G401 (cell line): ENCODE results near the gene CBX2. TPM values are rescaled to one million over a fixed set of nuclear protein-coding genes. Genes with fewer than 3 reads are reported as not detected.

Experiments
- DNase-seq: peaks from one replicate; pipeline ENCODE4 v3.0.0-alpha.2; 2015; ENCODE audit warnings: low spot score
- in situ Hi-C: cut with HindIII; loops from 2 replicates; pipeline ENCODE4 v1.10.0; 2016; ENCODE audit warnings: low sequenced_read_pairs, mixed read lengths
- total RNA-seq: library from RNA; depleted of rRNA; stranded (reverse); fragments of >200 nt; shearing (Covaris generic); gene quantifications from 2 replicates; pipeline ENCODE4 v1.2.3, GENCODE V29; 2014; rRNA removed

CBX2 gene
- 35.8 and 48.4 TPM in 2 replicates for total RNA-seq

DNA sequence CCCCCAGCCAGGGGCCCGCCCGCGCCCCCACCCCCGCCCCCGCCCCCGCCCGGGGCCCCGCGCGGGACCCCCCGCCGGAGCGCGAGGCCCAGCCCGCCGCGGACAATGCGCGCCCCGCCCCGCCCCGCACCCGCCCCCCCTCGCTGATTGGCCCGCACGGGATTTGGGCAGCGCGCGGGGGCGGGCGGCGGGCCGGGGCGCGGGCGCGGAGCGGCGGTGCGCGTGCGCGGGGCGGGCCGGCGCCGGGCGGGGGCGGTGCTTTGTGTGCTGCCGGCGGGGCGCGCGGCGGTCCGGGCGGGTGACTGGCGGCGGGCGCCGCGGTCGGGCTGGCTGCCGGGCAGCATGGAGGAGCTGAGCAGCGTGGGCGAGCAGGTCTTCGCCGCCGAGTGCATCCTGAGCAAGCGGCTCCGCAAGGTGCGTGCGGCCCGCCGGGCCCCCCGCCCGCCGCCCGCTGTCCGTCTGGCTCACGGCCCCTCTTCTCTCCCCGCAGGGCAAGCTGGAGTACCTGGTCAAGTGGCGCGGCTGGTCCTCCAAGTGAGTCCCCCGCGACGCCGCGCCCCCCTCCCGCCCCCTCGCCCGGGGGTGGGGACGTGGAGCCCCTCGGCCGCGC is at the start of gene CBX2:
CBX2 (plus strand) TSS at position 255 of the 610 bp plus-strand sequence; CDS start at position 343, 88 bp downstream.
- peak; percentile 42 for DNase-seq
- in situ Hi-C loops = no loop called here

DNA sequence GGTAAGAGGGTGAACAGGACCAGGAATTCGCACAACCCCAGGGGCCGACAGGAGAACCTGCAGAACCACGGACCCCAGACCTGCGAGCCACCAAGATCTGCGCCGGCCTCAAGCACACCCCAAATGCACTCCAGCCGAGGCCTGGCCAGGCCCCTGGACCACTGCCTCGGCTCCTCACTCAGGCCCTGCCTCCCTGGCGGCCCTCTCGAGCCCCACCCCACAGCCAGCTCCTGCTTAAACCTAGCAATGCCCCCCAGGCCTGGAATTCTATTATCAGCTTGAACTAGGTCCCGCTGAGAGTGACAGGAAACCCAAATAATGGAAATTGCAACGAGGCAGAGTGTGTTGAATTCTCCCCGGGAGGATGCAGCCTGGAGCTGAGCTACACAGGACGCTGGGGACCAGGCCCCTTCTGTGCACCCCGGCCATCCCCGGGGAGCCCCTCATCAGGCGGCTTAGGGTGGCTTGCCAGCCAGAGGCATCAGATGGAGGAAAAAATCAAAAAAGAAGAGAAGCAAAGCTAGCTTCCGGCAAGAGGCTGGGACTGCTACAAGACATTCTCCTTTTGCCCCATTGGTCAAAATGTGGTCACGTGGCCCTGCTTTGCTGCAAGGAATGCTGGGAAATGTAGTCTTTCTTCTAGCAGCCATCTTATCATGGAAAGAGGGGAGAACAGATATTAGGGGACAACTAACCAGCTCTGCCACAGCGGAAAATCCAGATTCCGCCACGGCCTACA is 49.6 kb upstream of the CBX2 start:
- in situ Hi-C loops = no loop called here
- peak; percentile 97 for DNase-seq

DNA sequence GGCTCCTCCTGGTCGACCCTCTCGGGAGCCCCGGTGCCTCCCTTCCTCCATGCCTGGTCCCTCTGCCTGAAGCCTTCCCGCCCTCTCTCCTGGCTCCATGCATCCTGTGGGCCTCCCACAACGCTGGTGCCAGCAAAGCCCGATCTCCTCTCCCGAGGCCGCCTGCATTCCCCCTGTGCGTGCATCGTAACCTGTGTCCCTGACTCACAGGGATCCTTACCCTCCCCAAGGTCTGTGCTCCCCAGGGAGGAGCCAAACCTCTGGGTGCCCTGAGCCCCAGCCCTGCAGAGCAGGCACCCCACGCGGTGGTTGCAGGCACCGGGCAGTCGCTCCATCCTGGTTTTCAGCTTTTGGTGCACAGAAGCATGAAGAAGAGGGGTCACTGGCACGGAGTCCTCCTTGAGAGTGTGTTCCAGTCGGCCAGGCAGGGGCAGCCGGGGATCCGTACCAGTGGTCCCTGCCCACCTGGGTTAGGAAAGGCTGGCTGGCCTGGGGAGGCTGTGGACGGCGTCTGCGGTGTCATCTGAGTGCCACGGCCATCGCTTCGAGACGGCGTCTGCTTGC is 49.0 kb upstream of the CBX2 start:
- no peak for DNase-seq
- in situ Hi-C loops = no loop called here

DNA sequence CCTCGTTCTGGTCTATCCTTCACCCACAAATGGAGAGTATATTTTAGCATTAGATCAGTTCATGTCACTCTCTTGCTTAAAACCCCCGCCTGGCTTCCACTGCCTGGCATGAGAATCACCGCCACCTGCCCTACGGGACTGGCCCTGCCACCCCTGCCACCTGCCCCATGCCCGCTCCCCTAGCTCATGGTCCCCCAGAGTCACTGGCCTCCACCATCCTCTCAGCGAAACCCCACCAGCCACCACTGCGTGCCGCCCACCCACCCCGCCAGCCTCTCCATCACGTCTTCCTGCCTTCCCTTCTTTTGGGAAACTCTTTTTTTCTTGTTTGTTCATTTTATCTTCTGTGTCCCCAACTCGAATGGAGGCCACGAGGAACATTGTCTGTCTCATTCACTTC is 48.2 kb upstream of the CBX2 start:
- in situ Hi-C loops = no loop called here

DNA sequence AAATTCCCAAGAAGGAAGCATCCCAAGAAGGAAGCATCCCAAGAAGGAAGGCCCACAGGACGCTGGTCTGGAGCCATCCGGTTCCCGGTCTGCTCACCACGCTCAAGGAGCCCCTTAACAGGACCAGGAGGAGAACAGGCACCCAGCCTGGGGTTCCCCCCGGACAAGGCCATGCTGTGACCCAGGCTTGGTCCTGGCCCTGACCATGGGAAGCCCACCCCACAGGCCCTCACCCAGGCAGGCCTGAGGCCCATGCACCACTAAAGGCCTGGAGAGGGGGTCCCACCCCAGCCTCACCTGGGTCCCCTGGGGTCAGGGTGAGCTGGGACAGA is 47.5 kb upstream of the CBX2 start:
- DNase-seq = no peak
- in situ Hi-C loops = no loop called here

More for the DNA sequence above, 48.2 kb upstream of the CBX2 start:
- no peak for DNase-seq

DNA sequence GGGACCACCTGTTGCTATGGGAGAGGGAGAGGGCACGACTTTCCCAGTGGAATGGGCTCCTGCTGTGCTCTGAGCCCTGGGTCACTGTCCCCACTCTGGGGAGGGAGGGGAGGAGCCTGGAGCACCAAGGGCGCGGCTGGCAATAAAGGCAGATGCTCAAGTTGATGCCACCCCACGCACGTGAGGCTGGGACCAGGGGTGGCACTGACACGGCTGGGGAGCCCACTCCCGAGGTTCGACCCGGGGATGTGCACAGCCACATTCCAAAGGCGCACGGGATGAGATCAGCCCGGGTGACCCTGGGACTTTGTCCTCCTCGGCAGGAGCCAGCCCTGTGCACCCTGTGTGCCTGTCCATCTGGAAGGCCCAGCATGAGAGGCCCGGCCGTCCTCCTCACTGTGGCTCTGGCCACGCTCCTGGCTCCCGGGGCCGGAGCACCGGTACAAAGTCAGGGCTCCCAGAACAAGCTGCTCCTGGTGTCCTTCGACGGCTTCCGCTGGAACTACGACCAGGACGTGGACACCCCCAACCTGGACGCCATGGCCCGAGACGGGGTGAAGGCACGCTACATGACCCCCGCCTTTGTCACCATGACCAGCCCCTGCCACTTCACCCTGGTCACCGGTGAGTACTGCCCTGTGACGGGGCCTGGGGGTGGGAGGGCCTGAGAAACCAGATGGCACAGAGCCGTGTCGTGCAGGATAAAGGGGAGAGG is 47.0 kb upstream of the CBX2 start, which contains the start of gene ENPP7:
ENPP7 (plus strand) TSS at position 175 of the 715 bp plus-strand sequence; CDS start at position 372, 197 bp downstream.
- in situ Hi-C loops = no loop called here
- no peak for DNase-seq

DNA sequence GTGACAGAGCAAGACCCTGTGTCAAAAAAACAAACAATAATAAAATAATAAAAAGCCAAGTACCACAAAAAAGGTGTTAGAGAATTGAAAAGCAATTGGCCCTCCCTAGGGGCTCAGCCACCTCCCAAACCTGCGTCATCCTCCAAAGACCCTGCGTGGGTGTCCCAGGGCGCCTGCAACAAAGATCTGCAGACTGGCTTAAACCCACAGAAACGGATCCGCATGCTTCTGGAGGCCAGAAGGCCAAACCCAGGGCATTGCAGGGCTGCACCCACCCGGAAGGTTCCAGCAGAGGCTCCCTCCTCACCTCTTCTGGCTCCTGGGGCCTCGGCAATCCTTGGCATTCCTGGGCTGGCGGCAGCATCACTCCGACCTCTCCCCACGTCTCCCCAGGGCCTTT is 45.7 kb upstream of the CBX2 start:
- in situ Hi-C loops = no loop called here
- DNase-seq = no peak

DNA sequence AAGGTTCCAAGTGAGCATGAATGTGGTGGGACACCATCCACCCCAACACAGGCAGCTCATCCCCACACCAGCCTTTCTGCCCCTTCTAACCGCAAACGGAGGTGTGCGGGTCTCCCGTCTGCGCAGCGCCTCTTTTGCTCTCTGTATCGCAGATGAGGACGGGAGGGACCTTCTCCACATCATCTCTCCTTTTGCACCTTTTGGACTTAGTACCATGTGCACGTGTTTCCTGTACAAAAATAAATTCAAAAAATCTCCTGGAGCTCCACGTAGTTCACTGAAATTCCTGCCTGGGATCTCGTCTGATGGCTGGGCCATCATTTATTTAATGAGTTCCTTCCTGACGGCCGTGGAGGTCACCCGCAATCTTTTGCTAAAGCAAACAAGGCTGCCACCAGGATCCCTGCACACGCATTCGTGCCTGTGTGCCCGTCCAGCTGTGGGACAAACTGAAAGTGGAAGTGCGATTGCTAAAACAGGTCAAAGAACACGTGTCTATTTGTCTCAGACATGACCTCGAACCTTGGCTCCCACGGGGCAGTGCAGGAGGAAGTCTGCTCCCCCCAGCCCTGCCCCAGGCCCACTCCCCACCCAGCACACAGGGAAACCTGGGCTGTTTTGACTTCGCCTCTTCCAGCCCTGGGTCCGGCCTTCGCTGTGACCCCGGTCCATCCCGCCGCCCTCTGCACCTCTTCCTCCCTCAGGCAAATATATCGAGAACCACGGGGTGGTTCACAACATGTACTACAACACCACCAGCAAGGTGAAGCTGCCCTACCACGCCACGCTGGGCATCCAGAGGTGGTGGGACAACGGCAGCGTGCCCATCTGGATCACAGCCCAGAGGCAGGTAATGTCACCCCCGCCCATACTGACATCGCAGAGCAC is 44.9 kb upstream of the CBX2 start:
- no peak for DNase-seq
- in situ Hi-C loops = no loop called here

DNA sequence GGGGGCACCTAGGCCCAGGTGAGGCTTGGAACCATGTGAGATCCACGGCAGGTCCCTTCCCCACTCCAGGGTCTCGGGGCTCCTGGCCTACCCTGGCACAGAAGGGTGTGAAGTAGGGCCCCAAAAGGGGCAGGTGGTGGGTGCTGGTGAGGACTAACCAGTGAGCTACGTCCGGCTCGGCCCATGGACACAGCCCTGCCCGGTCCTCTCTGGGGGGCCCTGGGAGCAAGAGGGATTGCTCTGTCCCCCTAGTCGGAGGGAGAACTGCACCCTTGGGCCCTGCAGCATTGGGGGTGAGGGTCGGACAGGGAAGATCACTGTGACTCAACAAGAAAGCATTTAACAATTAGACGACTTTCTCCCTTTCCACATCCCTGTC is 44.3 kb upstream of the CBX2 start:
- no peak for DNase-seq
- in situ Hi-C loops = no loop called here

DNA sequence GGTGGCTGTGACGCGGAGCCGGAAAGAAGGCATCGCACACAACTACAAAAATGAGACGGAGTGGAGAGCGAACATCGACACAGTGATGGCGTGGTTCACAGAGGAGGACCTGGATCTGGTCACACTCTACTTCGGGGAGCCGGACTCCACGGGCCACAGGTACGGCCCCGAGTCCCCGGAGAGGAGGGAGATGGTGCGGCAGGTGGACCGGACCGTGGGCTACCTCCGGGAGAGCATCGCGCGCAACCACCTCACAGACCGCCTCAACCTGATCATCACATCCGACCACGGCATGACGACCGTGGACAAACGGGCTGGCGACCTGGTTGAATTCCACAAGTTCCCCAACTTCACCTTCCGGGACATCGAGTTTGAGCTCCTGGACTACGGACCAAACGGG is 42.9 kb upstream of the CBX2 start:
- no peak for DNase-seq
- in situ Hi-C loops = no loop called here

DNA sequence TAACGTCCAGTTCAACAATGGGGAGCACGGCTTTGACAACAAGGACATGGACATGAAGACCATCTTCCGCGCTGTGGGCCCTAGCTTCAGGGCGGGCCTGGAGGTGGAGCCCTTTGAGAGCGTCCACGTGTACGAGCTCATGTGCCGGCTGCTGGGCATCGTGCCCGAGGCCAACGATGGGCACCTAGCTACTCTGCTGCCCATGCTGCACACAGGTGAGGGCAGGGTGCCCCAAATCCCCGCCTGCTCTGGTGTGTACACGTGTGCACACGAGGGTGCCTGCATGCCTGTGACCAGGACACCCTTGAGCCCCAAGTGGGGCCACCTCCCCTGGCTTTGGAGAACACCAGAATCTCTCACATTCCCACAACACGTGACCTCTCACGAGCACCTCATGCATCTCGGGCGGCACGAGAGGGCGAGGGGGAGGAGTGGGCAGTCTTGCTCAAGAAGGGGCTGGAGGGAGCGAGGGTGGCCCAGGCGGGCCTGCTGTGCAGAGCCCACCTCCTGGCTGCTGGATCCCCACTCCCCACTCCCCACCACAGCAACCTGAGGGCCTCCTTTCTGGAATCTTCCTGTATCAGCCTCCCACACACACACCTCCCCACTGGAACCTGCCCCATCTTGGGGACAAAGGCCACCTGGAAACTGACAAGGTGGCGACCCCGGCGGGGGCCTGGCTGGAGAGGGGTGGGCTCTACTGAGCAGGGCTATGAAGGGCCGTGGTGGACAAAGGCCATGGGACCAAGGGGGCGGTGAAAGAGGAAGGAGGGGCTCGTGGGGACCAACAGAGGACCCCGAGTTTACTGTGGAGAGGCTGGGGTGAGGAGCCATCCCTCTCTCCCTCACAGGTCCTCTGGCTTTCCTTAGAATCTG is 40.7 kb upstream of the CBX2 start:
- in situ Hi-C loops = no loop called here
- DNase-seq = no peak

DNA sequence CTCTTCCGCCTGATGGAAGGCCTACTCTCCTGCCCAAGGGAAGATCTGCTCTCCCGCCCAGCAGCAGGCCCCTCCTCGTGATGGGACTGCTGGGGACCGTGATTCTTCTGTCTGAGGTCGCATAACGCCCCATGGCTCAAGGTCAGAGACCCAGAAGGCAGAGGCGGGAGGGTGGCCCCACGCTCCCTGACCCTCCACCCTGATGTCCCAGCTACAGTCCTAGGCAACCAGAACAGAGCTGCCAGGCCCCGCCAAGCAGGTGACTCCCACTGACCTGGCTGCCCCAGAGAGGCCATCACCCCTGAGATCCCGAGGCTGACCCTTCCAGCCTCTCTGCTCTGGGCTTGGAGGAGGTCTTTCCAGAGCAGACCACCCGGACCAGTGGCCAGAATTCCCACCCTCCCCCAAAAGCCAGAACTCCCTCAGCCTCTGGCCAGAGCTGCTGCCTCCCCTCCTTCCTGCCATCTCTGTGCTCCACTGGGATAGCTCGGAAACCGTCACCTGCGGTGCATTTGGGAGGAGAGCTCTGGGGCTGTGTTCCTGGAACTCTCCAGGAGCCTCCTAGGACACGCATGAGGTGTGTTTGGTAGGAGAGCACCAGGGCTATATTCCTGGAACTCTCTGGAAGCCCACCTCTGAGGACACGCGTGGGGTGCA is 39.9 kb upstream of the CBX2 start:
- in situ Hi-C loops = no loop called here
- DNase-seq = no peak

DNA sequence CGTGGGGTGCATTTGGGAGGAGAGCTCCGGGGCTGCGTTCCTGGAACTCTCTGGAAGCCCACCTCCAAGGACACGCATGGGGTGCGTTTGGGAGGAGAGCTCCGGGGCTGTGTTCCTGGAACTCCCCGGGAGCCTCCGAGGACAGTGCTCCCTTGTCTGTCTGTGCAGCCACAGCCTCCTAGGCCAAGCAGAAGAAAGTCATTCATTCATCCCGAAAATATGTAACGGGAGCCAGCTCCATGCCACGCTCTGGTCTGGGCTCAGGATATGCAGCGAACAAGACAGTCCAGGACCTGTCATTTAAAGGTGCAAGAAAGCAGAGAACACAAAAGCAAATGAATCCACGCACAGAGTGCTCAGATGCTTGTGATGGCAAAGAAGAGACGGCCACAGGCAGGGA is 39.3 kb upstream of the CBX2 start:
- in situ Hi-C loops = no loop called here

DNA sequence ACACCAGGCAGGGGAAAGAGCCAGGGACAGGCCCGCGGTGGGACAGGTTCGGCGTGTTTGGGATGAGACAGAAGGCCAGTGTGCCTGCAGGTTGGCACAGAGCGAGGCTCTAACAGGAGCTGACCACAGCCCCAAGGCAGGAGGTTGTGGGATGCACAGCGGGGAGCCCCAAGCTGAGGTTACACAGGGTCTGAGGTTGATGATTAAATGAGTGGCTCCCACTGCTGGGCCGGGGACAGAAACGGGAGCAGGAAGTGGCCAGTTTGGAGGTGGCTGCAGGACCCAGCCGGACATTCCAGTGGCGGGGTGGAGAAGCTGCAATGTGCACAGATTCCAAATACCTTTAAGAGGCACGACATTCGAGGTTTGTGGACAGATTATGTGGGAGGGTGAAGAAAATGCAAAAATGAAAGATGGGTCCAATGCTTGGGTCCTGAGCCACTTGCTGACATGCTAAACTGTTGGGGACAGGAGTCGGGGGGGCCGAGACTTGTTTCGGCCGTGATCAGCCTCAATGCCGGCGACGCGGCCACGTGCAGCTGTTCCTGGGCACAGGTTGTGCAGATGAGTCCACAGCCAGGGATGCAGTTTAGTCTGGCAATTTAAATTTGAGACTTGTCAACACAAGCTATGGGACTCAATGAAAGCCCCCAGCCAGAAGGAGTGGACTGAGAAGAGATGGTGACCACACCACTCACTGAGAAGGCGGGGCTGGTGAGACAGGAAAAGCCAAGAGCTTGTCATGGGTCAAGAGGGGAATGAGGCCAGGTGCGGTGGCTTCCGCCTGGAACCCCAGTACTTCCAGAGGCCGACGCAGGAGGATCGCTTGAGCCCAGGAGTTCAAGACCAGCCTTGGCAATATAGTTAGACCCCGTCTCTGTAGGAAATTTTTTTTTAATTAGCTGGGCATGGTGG is 38.5 kb upstream of the CBX2 start:
- no peak for DNase-seq
- in situ Hi-C loops = loop anchor here (10.0 kb wide), 1 partner anchor 55 kb away; the partner anchor contains the start of gene CBX8

More for the DNA sequence above, 39.3 kb upstream of the CBX2 start:
- no peak for DNase-seq

DNA sequence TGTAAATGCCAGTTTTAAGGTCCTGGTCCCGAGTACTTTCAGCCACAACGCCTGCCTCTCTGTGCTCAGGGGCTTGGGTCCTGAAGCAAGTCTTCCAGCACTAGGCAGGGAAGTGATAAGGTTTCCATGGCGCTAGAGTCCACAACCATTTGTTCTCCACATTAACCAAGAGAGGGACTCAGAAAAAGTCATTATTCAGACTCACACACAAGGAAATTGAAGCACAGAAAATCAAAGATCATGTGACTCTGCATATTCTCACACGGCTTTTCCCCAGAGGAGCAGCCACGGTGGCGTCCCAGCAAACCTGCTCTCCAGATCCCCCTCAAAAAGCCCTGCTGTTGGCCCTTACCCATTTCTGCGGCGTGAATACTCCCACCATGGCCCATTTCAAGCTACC is 37.5 kb upstream of the CBX2 start:
- DNase-seq = no peak
- in situ Hi-C loops = loop anchor here (10.0 kb wide), 1 partner anchor 54 kb away; the partner anchor contains the start of gene CBX8

DNA sequence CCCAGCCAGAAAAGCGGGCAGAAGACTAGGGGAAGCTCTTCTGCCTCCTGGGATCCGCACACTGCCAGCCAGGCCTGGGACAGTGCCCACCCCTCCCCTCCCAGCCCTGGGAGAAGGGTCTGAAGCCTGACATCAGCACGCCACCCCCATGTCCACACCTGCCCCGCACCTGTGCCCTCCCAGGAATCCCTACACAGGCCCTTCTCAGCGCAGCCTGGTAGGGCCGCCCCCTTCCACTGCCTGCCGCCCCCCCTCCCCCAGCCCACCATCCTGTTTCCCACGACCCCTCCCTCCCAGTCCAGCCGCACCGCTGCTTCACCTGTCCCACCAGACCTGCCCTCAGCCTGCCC is 36.6 kb upstream of the CBX2 start:
- in situ Hi-C loops = loop anchor here (10.0 kb wide), 1 partner anchor 53 kb away; the partner anchor contains the start of gene CBX8
- DNase-seq = no peak
